Right lobe of liver (tissue), 6 donors: ENCODE data around the gene PSMG2. TPM values are rescaled to one million over a fixed set of nuclear protein-coding genes. Genes with fewer than 3 reads are reported as not detected.

Source experiments
- ATAC-seq, 4 donors: fragments of 200-7000 bp; cut with Tn5 transposase; one replicate each; pipeline ENCODE4 v1.9.1; 2020; ENCODE audit warnings: mild to moderate bottlenecking in 4 of 4, moderate library complexity in 4 of 4
- DNase-seq, 3 donors: peaks; one replicate each; pipeline ENCODE4 v3.0.0-alpha.2; 2020
- H3K27ac ChIP-seq, 3 donors: fragments of 200-600 bp; one replicate each; pipeline ENCODE4 v1.8.0; 2022
- H3K27me3 ChIP-seq, 2 donors: fragments of 200-600 bp; one replicate each; pipeline ENCODE4 v1.8.0; 2022
- H3K36me3 ChIP-seq, 4 donors: fragments of 200-600 bp; sonication (generic) in 1 of 4; one replicate each; pipeline versions ENCODE4 v1.5.1 to v1.8.0; 2017 to 2022; ENCODE audit warnings: control low read depth in 1 of 4
- H3K4me1 ChIP-seq, 4 donors: fragments of 200-600 bp; sonication (generic) in 1 of 4; one replicate each; pipeline versions ENCODE4 v1.5.1 to v1.8.0; 2017 to 2022; ENCODE audit warnings: control low read depth in 1 of 4
- H3K4me3 ChIP-seq, 3 donors: fragments of 200-600 bp; one replicate each; pipeline ENCODE4 v1.8.0; 2022
- H3K9me3 ChIP-seq, 4 donors: fragments of 200-600 bp; sonication (generic) in 1 of 4; one replicate each; pipeline versions ENCODE4 v1.5.1 to v1.8.0; 2017 to 2022; ENCODE audit warnings: control low read depth in 1 of 4
- CTCF ChIP-seq, 4 donors: fragments of 200-600 bp in 3 of 4; fragments of 450-650 bp in 1 of 4; IDR thresholded peaks; one replicate each; pipeline versions ENCODE4 v1.5.1 to v1.8.0; 2016 to 2022; ENCODE audit warnings: antibody characterized with exemption in 4 of 4, mild to moderate bottlenecking in 2 of 4
- POLR2A ChIP-seq: fragments of 450-650 bp; IDR thresholded peaks from one replicate; pipeline ENCODE4 v1.6.1; 2017; ENCODE audit warnings: antibody characterized with exemption, mild to moderate bottlenecking
- WGBS: methylation state at CpG from one replicate; pipeline ENCODE4 v1.1.6; 2018; ENCODE audit warnings: low coverage, low lambda C conversion rate; ENCODE audit not compliant: insufficient coverage; ENCODE audit errors: missing lambda C conversion rate; 5-methylcytosine and 5-hydroxymethylcytosine counted together
- intact Hi-C, 2 donors: fragments of 100-400 bp; cut with DNase I; formaldehyde crosslinking; loops; one replicate each; pipeline versions ENCODE4 v1.11.2 to v1.14.1; 2022
- total RNA-seq, 6 experiments: library from RNA; depleted of rRNA in 2 of 6; stranded (reverse); fragments of >200 nt in 2 of 6; fragmentation: NEBNext Ultra II Directional in 3 of 6; extraction: Animal tissue kit (Norgen Biotek cat#: 25700) in 3 of 6; gene quantifications; one replicate each; pipeline versions ENCODE4 v1.1.0 to v1.2.4, GENCODE V29; 2016 to 2023
- donor health status: DM: no; HTN: yes; CAD: no.
- donor health status: DM: no; HTN: no; CAD: no.
- donor health status: DM: no; HTN: no; CAD: no.
- donor health status: DM: no; HTN: yes; CAD: no.
- donor health status: DM: no; HTN: yes; CAD: no.

Gene PSMG2
- total RNA-seq, 6 experiments from 2014 or later: 27.2 to 37.4 (median 30.7) TPM

GRCh38 chr18:12657684-12658425 lies 45.0 kb upstream of the PSMG2 start, which contains the start of gene SPIRE1:
Gene SPIRE1 (minus strand): TSS chr18:12658107. CDS start chr18:12657866, 241 bp downstream.
- Histone ChIP-seq H3K27me3 (peaks cover 0 to 11% of the 10 kb centered on the region in 2 donors), H3K4me3 (peak within 1 kb of the TSS; percentile 56 to 74 (median 60)), H3K4me1 (peaks cover 0 to 5% (median 0%) of the 10 kb centered on the region in 4 donors), H3K36me3 (no peaks in the 10 kb centered on the region), H3K9me3 (no peaks in the 10 kb centered on the region), H3K27ac (peak within 1 kb of the TSS; percentile 67 to 91 (median 83))
- DNase-seq: peak; percentile 82 to 85 (median 82)
- WGBS: 8% methylated on average over 8 of the region's 112 CpGs
- TF ChIP-seq POLR2A (peak; percentile 46), CTCF (IDR thresholded peaks at IDR 0.05) (no peak)
- peak; percentile 80 to 91 (median 86) for ATAC-seq
- intact Hi-C loops: no loop called here

- WGBS: 42% methylated on average over 12 of the region's 42 CpGs
- peak; percentile 10 to 43 (median 34) for ATAC-seq
- Histone ChIP-seq H3K27ac (peak overlapping the region; percentile 59 to 83 (median 60)), H3K36me3 (no peaks in the 10 kb centered on the region), H3K4me3 (peak overlapping the region; percentile 56 to 74 (median 60)), H3K27me3 (peaks cover 0 to 11% of the 10 kb centered on the region in 2 donors), H3K4me1 (peaks cover 0 to 5% (median 0%) of the 10 kb centered on the region in 4 donors), H3K9me3 (no peaks in the 10 kb centered on the region)
- intact Hi-C loops: no loop called here
- peak in 2 of 3 donors; percentile 54 to 62 for DNase-seq
- no peak for TF ChIP-seq POLR2A
- no peak for TF ChIP-seq CTCF (IDR thresholded peaks at IDR 0.05)
Measured at GRCh38 chr18:12658426-12659138, 44.3 kb upstream of the PSMG2 start.

GRCh38 chr18:12659904-12660605 lies 42.8 kb upstream of the PSMG2 start:
- WGBS: 70% methylated on average over 9 of the region's 9 CpGs
- H3K4me3 ChIP-seq: no peak overlapping the region
- TF ChIP-seq CTCF (IDR thresholded peaks at IDR 0.05) (peak; percentile 86 to 94 (median 86)), POLR2A (no peak)
- no peak for DNase-seq
- intact Hi-C loops: loop anchor here in 1 of 2 donors (10.0 kb wide), 1 partner anchor 265 kb away; no protein-coding TSS in a partner anchor
- no peaks in the 10 kb centered on the region for H3K36me3 ChIP-seq
- no peaks in the 10 kb centered on the region for H3K9me3 ChIP-seq
- H3K4me1 ChIP-seq: peaks cover 0 to 5% (median 0%) of the 10 kb centered on the region in 4 donors
- peaks cover 0 to 11% of the 10 kb centered on the region in 2 donors for H3K27me3 ChIP-seq
- H3K27ac ChIP-seq: no peak overlapping the region
- peak; percentile 55 to 72 (median 65) for ATAC-seq

- TF ChIP-seq CTCF (IDR thresholded peaks at IDR 0.05): no peak
- TF ChIP-seq POLR2A: no peak
- no peaks in the 10 kb centered on the region for H3K4me1 ChIP-seq
- no peak overlapping the region for H3K27ac ChIP-seq
- no peaks in the 10 kb centered on the region for H3K9me3 ChIP-seq
- intact Hi-C loops: loop anchor here in 1 of 2 donors (10.0 kb wide), 1 partner anchor 273 kb away; no protein-coding TSS in a partner anchor
- DNase-seq: peak in 1 of 3 donors; percentile 52
- no peaks in the 10 kb centered on the region for H3K27me3 ChIP-seq
- H3K36me3 ChIP-seq: peaks cover 0 to 8% (median 0%) of the 10 kb centered on the region in 4 donors
- 100% methylated on average over 1 of the region's 5 CpGs for WGBS
- ATAC-seq: peak in 3 of 4 donors; percentile 39 to 74 (median 39)
- no peak overlapping the region for H3K4me3 ChIP-seq
Measured at GRCh38 chr18:12668041-12668440, 34.8 kb upstream of the PSMG2 start.
